Lower lobe of right lung (tissue), 2 donors: ENCODE measurements around the gene EXOC4. TPM values are rescaled to one million over a fixed set of nuclear protein-coding genes. Genes with fewer than 3 reads are reported as not detected.

ENCODE experiments used
- ATAC-seq, 2 donors: fragments of 200-7000 bp; cut with Tn5 transposase; one replicate each; pipeline ENCODE4 v1.9.1; 2020 to 2022; ENCODE audit warnings: mild to moderate bottlenecking in 2 of 2, moderate library complexity in 2 of 2
- DNase-seq: peaks from one replicate; pipeline ENCODE4 v3.0.0-alpha.2; 2020
- H3K27ac ChIP-seq: fragments of 200-600 bp; one replicate; pipeline ENCODE4 v1.8.0; 2022
- H3K27me3 ChIP-seq: fragments of 200-600 bp; one replicate; pipeline ENCODE4 v1.8.0; 2022; ENCODE audit warnings: low read depth
- H3K36me3 ChIP-seq: fragments of 200-600 bp; one replicate; pipeline ENCODE4 v1.8.0; 2022; ENCODE audit warnings: mild to moderate bottlenecking
- H3K4me1 ChIP-seq: fragments of 200-600 bp; one replicate; pipeline ENCODE4 v1.8.0; 2022
- H3K4me3 ChIP-seq: fragments of 200-600 bp; one replicate; pipeline ENCODE4 v1.8.0; 2022; ENCODE audit warnings: mild to moderate bottlenecking
- H3K9me3 ChIP-seq: fragments of 200-600 bp; one replicate; pipeline ENCODE4 v1.8.0; 2022
- CTCF ChIP-seq: fragments of 200-600 bp; IDR thresholded peaks from one replicate; pipeline ENCODE4 v1.8.0; 2022; ENCODE audit warnings: antibody characterized with exemption, mild to moderate bottlenecking
- intact Hi-C: fragments of 100-400 bp; cut with DNase I; formaldehyde crosslinking; loops from one replicate; pipeline ENCODE4 v1.11.0; 2022
- total RNA-seq: library from RNA; stranded (reverse); fragmentation: NEBNext Ultra II Directional; extraction: Animal tissue kit (Norgen Biotek cat#: 25700); gene quantifications from one replicate; pipeline ENCODE4 v1.2.1, GENCODE V29; 2021
- donor health status: DM: no; HTN: yes; CAD: no; lungs with severe emphysema.

Gene EXOC4
- total RNA-seq, 1 donor from 2014 or later = 80.2 TPM

- Histone ChIP-seq H3K4me1 (no peaks in the 10 kb centered on the region), H3K27ac (no peak overlapping the region), H3K4me3 (no peak overlapping the region), H3K9me3 (no peaks in the 10 kb centered on the region), H3K27me3 (no peaks in the 10 kb centered on the region), H3K36me3 (no peaks in the 10 kb centered on the region)
- TF ChIP-seq CTCF = no peak
- intact Hi-C loops = no loop called here
- no peak for DNase-seq
- no peak for ATAC-seq
Measured at GRCh38 chr7:133763076-133763640, 510.3 kb downstream of the EXOC4 start.

GRCh38 chr7:133769668-133770067, 516.8 kb downstream of the EXOC4 start:
- no peak for TF ChIP-seq CTCF
- intact Hi-C loops = no loop called here

GRCh38 chr7:133770863-133771492, 518.1 kb downstream of the EXOC4 start:
- no peaks in the 10 kb centered on the region for H3K4me1 ChIP-seq
- no peak overlapping the region for H3K4me3 ChIP-seq
- H3K27me3 ChIP-seq = no peaks in the 10 kb centered on the region
- no peak for TF ChIP-seq CTCF
- DNase-seq (no peak), ATAC-seq (no peak)
- intact Hi-C loops = no loop called here
- no peaks in the 10 kb centered on the region for H3K36me3 ChIP-seq
- no peak overlapping the region for H3K27ac ChIP-seq
- no peaks in the 10 kb centered on the region for H3K9me3 ChIP-seq

More at GRCh38 chr7:133769668-133770067, 516.8 kb downstream of the EXOC4 start:
- H3K27me3 ChIP-seq = no peaks in the 10 kb centered on the region
- no peak overlapping the region for H3K27ac ChIP-seq
- H3K4me1 ChIP-seq = no peaks in the 10 kb centered on the region
- no peak for DNase-seq
- ATAC-seq = no peak
- H3K4me3 ChIP-seq = no peak overlapping the region
- H3K36me3 ChIP-seq = no peaks in the 10 kb centered on the region
- H3K9me3 ChIP-seq = no peaks in the 10 kb centered on the region

- no peak for ATAC-seq
- Histone ChIP-seq H3K4me1 (no peaks in the 10 kb centered on the region), H3K9me3 (no peaks in the 10 kb centered on the region), H3K27me3 (no peaks in the 10 kb centered on the region), H3K36me3 (no peaks in the 10 kb centered on the region), H3K27ac (no peak overlapping the region), H3K4me3 (no peak overlapping the region)
- intact Hi-C loops = no loop called here
- DNase-seq = no peak
- TF ChIP-seq CTCF = no peak
Measured at GRCh38 chr7:133771788-133772419, 519.0 kb downstream of the EXOC4 start.

- H3K4me3 ChIP-seq = no peak overlapping the region
- intact Hi-C loops = no loop called here
- H3K27ac ChIP-seq = no peak overlapping the region
- H3K27me3 ChIP-seq = no peaks in the 10 kb centered on the region
- ATAC-seq (no peak), DNase-seq (no peak)
- TF ChIP-seq CTCF = no peak
- H3K36me3 ChIP-seq = no peaks in the 10 kb centered on the region
- no peaks in the 10 kb centered on the region for H3K4me1 ChIP-seq
- no peaks in the 10 kb centered on the region for H3K9me3 ChIP-seq
Measured at GRCh38 chr7:133773601-133774000, 520.7 kb downstream of the EXOC4 start.
